Naive thymus-derived CD4-positive, alpha-beta T cell (primary cell): ENCODE data around the gene TRMT61A. TPM values are rescaled to one million over a fixed set of nuclear protein-coding genes. Genes with fewer than 3 reads are reported as not detected.

Experiments used
- ATAC-seq: fragments of 150-1000 bp; cut with Tn5 transposase; 2 replicates; pipeline ENCODE4 v1.10.0; 2021; ENCODE audit warnings: mild to moderate bottlenecking, moderate library complexity
- CTCF ChIA-PET: fragments of 350-600 bp; sonication (Branson Sonifier 250); formaldehyde crosslinking; loops from one replicate; lab custom pipeline; 2021; ENCODE audit warnings: antibody characterized with exemption; lab: Charles Lee
- POLR2A ChIA-PET: fragments of 350-600 bp; sonication (Branson Sonifier 250); formaldehyde crosslinking; loops from one replicate; lab custom pipeline; 2021; ENCODE audit warnings: antibody characterized with exemption, inconsistent platforms; lab: Charles Lee
- DNase-seq, 9 donors: peaks; one replicate each; pipeline versions ENCODE4 v3.0.0 to v3.0.0-alpha.2; 2020 to 2022; ENCODE audit warnings: mixed read lengths in 1 of 9
- H3K27ac ChIP-seq: one replicate; pipeline ENCODE4 v1.7.0; 2013; ENCODE audit warnings: mild to moderate bottlenecking, low read depth, low read length, moderate library complexity
- H3K27me3 ChIP-seq, 2 donors: one replicate each; pipeline ENCODE4 v1.7.0; 2013; ENCODE audit warnings: low read length in 2 of 2, mild to moderate bottlenecking in 2 of 2, moderate library complexity in 2 of 2; ENCODE audit not compliant: control insufficient read depth in 2 of 2, insufficient read depth in 2 of 2
- H3K36me3 ChIP-seq, 3 experiments: 1 replicate in 2 of 3; 2 replicates in 1 of 3; pipeline ENCODE4 v1.7.0; 2013; ENCODE audit warnings: low read length in 3 of 3, mild to moderate bottlenecking in 3 of 3, moderate library complexity in 1 of 3; ENCODE audit not compliant: insufficient read depth in 3 of 3, control insufficient read depth in 2 of 3
- H3K4me1 ChIP-seq, 2 donors: one replicate each; pipeline ENCODE4 v1.7.0; 2013; ENCODE audit warnings: low read length in 2 of 2, mild to moderate bottlenecking in 2 of 2, moderate library complexity in 1 of 2; ENCODE audit not compliant: control insufficient read depth in 2 of 2, insufficient read depth in 2 of 2
- H3K4me3 ChIP-seq: 2 replicates; pipeline ENCODE4 v1.7.0; 2013; ENCODE audit warnings: mild to moderate bottlenecking, low read length
- H3K9me3 ChIP-seq, 3 experiments: 1 replicate in 2 of 3; 2 replicates in 1 of 3; pipeline ENCODE4 v1.7.0; 2013; ENCODE audit warnings: low read length in 3 of 3; ENCODE audit not compliant: control insufficient read depth in 2 of 3
- H3K27ac Mint-ChIP-seq, 9 donors: one replicate each; pipeline ENCODE4 v1.8.0; 2020 to 2022; ENCODE audit warnings: mixed read lengths in 9 of 9, mild to moderate bottlenecking in 8 of 9, moderate library complexity in 5 of 9, inconsistent platforms in 2 of 9
- H3K27me3 Mint-ChIP-seq, 5 donors: one replicate each; pipeline ENCODE4 v1.8.0; 2021 to 2022; ENCODE audit warnings: mixed read lengths in 5 of 5, mild to moderate bottlenecking in 1 of 5
- H3K36me3 Mint-ChIP-seq, 5 donors: one replicate each; pipeline ENCODE4 v1.8.0; 2020 to 2022; ENCODE audit warnings: mixed read lengths in 5 of 5, mild to moderate bottlenecking in 3 of 5, inconsistent platforms in 1 of 5
- H3K4me1 Mint-ChIP-seq, 7 donors: one replicate each; pipeline ENCODE4 v1.8.0; 2020 to 2022; ENCODE audit warnings: mixed read lengths in 7 of 7, mild to moderate bottlenecking in 3 of 7, inconsistent platforms in 1 of 7
- H3K4me3 Mint-ChIP-seq, 10 donors: one replicate each; pipeline ENCODE4 v1.8.0; 2020 to 2022; ENCODE audit warnings: mild to moderate bottlenecking in 10 of 10, mixed read lengths in 10 of 10, moderate library complexity in 6 of 10, inconsistent platforms in 2 of 10
- H3K9me3 Mint-ChIP-seq, 11 donors: one replicate each; pipeline ENCODE4 v1.8.0; 2020 to 2022; ENCODE audit warnings: mixed read lengths in 11 of 11, mild to moderate bottlenecking in 4 of 11, inconsistent platforms in 1 of 11, moderate library complexity in 1 of 11
- intact Hi-C, 2 donors: fragments of 100-400 bp; cut with micrococcal nuclease; formaldehyde crosslinking; loops; one replicate each; pipeline ENCODE4 v1.15.1; 2023
- polyA plus RNA-seq, 2 donors: library from polyadenylated mRNA; unstranded; fragments of 300-500 nt; fragmentation: Illumina TruSeq; gene quantifications; one replicate each; pipeline ENCODE4 v1.2.3, GENCODE V29; 2021
- total RNA-seq, 6 experiments: library from RNA in 5 of 6; stranded (reverse) in 5 of 6; gene quantifications; 1 replicate in 5 of 6; 2 replicates in 1 of 6; pipeline ENCODE4 v1.2.3 and lab custom pipeline; 2021 to 2026

Gene TRMT61A
- total and polyA plus RNA-seq, 7 experiments from 2014 or later, result 6.3 to 15.1 (median 12.2) TPM

DNA sequence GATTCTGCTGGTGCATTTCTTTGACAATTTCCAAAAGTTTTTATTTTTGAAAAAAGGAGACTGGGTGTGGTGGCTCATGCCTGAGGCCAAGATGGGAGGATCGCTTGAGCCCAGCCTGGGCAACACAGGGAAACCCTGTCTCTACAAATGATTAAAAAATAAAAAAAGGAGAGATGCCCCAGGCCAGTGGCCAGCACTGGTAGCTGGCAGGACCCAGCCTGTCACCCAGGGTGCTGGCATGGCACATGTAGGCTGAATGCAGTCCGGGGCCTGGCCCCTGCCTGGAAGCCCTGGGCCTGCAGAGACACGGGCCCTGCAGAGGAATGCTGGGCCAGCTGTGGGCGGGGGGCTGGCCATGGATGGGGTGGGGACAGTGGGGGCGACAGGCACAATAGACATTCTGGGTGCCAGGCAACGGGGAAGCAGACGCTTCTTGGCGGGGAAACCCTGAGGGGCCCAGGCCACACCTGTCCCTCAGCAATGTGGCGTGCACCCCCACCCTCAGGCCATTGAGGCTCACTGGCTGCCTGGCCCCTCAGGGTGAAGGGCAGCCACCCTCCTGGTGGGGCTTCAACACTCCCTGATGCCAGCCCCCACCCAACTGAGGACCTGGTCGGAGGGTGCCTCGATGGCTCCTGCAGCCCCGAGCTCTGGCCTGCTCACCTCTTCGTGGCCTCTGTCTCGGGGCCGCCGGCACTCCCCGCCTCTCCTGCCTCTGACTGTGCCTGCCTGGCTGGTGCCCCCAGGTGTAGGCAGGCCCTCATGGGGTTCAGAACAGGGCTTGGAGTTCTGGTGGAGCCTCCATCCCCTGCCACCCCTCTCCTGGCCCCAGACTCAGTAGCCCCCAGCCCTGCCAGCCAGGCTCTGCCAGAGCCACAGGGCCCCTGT lies 12.1 kb downstream of the TRMT61A start:
- Histone ChIP-seq H3K36me3 (no peaks in the 10 kb centered on the region), H3K9me3 (no peaks in the 10 kb centered on the region), H3K27ac (no peak overlapping the region), H3K27me3 (no peaks in the 10 kb centered on the region), H3K4me1 (no peaks in the 10 kb centered on the region), H3K4me3 (no peak overlapping the region)
- H3K4me3 Mint-ChIP-seq, result no peak overlapping the region
- peak; percentile 3 for ATAC-seq
- ChIA-PET CTCF (no interaction called here), POLR2A (interaction anchor here (0.6 kb wide), 1 partner anchor 14 kb away, joined by 3 read pairs; no protein-coding TSS in a partner anchor)
- no peak for DNase-seq
- peaks cover 0 to 4% (median 0%) of the 10 kb centered on the region in 7 donors for H3K4me1 Mint-ChIP-seq
- no peaks in the 10 kb centered on the region for H3K9me3 Mint-ChIP-seq
- intact Hi-C loops, result no loop called here
- peaks cover 0 to 3% (median 0%) of the 10 kb centered on the region in 5 donors for H3K27me3 Mint-ChIP-seq
- H3K36me3 Mint-ChIP-seq, result no peaks in the 10 kb centered on the region
- no peak overlapping the region for H3K27ac Mint-ChIP-seq

DNA sequence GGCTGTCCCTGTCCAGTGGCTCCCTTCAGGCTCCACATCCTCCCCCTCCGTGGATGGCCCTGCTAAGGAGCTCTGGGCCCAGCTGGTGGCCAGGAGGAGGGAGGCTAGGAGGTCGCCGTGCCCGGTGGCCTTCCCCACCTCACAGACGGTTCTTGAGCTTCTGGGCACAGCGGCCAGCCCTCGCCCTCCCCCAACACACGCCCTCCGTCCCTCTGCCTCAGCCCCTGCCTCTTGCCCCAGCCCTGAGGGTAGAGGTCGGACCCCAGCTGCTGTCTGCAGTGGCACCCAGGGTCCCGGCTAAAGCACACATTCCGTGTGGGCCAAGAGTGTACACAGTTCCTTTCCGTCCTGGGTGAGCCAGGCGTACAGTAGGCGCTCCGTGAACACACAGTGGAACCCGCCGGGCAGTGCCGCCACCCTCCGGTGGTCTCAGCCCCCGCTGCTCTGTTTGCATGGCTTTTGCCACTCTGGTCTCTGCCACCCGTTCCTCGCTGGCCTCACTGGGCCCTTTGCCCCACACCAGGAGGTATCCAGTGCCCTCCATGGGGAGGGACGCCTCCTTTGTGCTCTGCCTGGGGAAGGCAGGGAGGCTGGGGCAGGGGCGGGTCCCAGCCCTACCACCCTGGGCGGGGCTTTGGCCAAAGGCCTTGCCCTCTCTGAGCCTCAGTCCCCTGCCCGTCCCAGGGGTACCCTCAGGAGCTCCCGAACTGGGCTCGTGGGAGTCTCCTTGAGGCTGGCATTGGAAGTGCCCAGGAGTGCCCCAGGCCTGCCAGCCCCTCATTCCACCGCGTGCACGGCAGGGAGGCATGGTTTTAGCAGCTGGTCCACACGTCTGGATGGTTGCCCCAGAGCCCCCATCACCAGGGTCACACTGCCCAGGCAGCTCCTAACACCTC lies 13.0 kb downstream of the TRMT61A start:
- DNase-seq (no peak), ATAC-seq (no peak)
- no peaks in the 10 kb centered on the region for H3K36me3 ChIP-seq
- Mint-ChIP-seq H3K4me3 (no peak overlapping the region), H3K4me1 (peaks cover 0 to 4% (median 0%) of the 10 kb centered on the region in 7 donors), H3K36me3 (no peaks in the 10 kb centered on the region), H3K27me3 (peaks cover 0 to 3% (median 0%) of the 10 kb centered on the region in 5 donors), H3K9me3 (no peaks in the 10 kb centered on the region), H3K27ac (no peak overlapping the region)
- intact Hi-C loops, result no loop called here
- no peaks in the 10 kb centered on the region for H3K9me3 ChIP-seq
- no peak overlapping the region for H3K4me3 ChIP-seq
- H3K4me1 ChIP-seq, result no peaks in the 10 kb centered on the region
- no peaks in the 10 kb centered on the region for H3K27me3 ChIP-seq
- CTCF ChIA-PET, result interaction anchor here (0.9 kb wide), 1 partner anchor 23 kb away, joined by 4 read pairs; no protein-coding TSS in a partner anchor
- no peak overlapping the region for H3K27ac ChIP-seq
- POLR2A ChIA-PET, result no interaction called here

DNA sequence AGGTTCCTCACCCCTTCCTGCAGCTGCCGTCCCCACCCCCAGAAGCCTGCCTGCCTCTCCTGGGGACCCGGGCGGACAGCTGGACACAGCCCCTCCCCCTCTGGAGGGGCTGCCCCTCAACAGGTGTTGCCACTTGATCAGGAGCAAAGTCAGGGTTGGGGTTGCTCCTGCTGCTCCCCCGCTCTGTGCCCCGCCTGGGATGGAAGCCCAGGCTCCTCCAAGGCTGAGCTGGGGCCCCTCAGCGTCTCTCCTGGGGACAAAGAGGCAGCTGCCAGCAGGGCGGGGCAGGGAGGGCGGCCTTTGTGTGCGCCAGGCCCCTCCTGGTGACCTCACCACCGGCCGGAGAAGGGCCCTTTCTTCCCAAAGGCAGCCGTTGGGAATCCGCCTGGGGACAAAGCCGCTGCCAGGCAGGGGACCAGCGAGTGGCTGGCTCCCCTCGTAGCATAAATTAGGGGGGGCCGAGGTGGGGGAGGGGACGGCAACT lies 13.7 kb downstream of the TRMT61A start:
- H3K36me3 ChIP-seq, result no peaks in the 10 kb centered on the region
- no peak overlapping the region for H3K4me3 ChIP-seq
- H3K27ac ChIP-seq, result no peak overlapping the region
- Mint-ChIP-seq H3K9me3 (no peaks in the 10 kb centered on the region), H3K4me3 (no peak overlapping the region), H3K4me1 (peaks cover 0 to 4% (median 0%) of the 10 kb centered on the region in 7 donors), H3K27ac (no peak overlapping the region), H3K36me3 (no peaks in the 10 kb centered on the region), H3K27me3 (peaks cover 0 to 3% (median 0%) of the 10 kb centered on the region in 5 donors)
- DNase-seq (no peak), ATAC-seq (no peak)
- intact Hi-C loops, result no loop called here
- POLR2A ChIA-PET, result no interaction called here
- no peaks in the 10 kb centered on the region for H3K27me3 ChIP-seq
- H3K4me1 ChIP-seq, result no peaks in the 10 kb centered on the region
- CTCF ChIA-PET, result interaction anchor here (0.6 to 0.9 kb wide), 3 partner anchors 24 to 1122 kb away, joined by 3 to 4 read pairs (median 3); no protein-coding TSS in a partner anchor
- no peaks in the 10 kb centered on the region for H3K9me3 ChIP-seq

DNA sequence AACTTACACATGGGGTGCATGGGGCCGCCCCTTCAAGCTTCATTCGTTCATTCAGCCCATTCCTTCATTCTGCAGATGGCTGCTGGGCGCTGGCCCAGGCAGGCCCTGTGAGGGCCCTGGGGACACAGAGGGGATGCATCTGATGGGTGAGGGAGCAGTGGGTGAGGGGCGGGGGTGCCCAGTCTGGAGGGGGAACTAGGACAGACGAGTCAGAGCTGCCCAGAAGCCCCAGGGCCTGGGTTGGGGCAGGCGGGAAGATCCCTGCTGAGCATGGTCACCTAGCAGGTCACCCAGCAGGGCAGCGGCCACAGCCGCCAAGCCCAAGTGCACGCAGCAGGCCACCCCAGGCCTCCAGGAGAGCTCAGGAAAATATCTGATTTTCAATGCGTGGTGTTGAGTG lies 14.1 kb downstream of the TRMT61A start:
- ATAC-seq, result no peak
- H3K9me3 Mint-ChIP-seq, result no peaks in the 10 kb centered on the region
- H3K27ac Mint-ChIP-seq, result no peak overlapping the region
- DNase-seq, result no peak
- H3K27me3 ChIP-seq, result no peaks in the 10 kb centered on the region
- peaks cover 0 to 4% (median 0%) of the 10 kb centered on the region in 7 donors for H3K4me1 Mint-ChIP-seq
- no peaks in the 10 kb centered on the region for H3K9me3 ChIP-seq
- no peaks in the 10 kb centered on the region for H3K36me3 ChIP-seq
- ChIA-PET POLR2A (no interaction called here), CTCF (interaction anchor here (0.6 to 0.9 kb wide), 3 partner anchors 24 to 1123 kb away, joined by 3 to 4 read pairs (median 3); no protein-coding TSS in a partner anchor)
- peaks cover 0 to 3% (median 0%) of the 10 kb centered on the region in 5 donors for H3K27me3 Mint-ChIP-seq
- no peaks in the 10 kb centered on the region for H3K4me1 ChIP-seq
- no peaks in the 10 kb centered on the region for H3K36me3 Mint-ChIP-seq
- H3K27ac ChIP-seq, result no peak overlapping the region
- intact Hi-C loops, result no loop called here
- H3K4me3 Mint-ChIP-seq, result no peak overlapping the region
- no peak overlapping the region for H3K4me3 ChIP-seq

DNA sequence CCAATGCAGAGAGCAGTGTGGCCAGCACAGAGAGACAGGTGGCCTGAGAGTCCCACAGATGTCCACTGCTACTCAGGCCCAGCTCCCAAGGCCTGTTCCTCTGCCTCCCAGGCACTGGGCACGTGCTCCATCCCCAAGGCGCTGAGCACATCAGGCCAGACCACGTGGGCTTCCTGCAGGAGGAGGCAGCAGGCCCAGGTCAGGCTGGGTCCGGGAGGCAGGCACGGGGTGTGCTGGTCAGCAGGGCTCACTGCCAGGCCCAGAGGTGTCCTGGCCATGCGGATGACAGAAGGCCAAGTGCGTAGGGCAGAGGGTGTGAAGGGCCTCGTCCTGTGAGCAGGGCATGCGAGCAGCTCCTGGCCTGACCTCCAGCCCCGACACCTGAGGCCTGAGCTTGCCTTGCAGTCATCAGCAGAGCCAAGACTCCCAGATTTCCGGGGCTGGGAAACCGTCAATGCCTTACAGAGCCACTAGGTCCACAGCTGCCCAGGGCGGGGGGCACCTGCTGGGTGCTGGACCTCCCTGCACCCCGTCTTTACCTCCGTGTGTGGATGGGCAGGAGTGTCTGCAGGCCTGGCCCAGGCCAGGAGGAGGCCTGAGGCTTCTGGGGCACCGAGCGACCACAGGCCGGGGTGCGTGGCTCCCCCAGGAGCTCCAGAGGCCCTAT lies 14.9 kb downstream of the TRMT61A start:
- no peak for DNase-seq
- ChIA-PET POLR2A (no interaction called here), CTCF (no interaction called here)
- Histone ChIP-seq H3K36me3 (no peaks in the 10 kb centered on the region), H3K9me3 (no peaks in the 10 kb centered on the region), H3K27me3 (no peaks in the 10 kb centered on the region), H3K4me1 (no peaks in the 10 kb centered on the region), H3K4me3 (no peak overlapping the region), H3K27ac (no peak overlapping the region)
- H3K4me1 Mint-ChIP-seq, result peaks cover 0 to 4% (median 0%) of the 10 kb centered on the region in 7 donors
- H3K27ac Mint-ChIP-seq, result no peak overlapping the region
- peaks cover 0 to 3% (median 0%) of the 10 kb centered on the region in 5 donors for H3K27me3 Mint-ChIP-seq
- no peak overlapping the region for H3K4me3 Mint-ChIP-seq
- no peaks in the 10 kb centered on the region for H3K36me3 Mint-ChIP-seq
- no peaks in the 10 kb centered on the region for H3K9me3 Mint-ChIP-seq
- ATAC-seq, result no peak
- intact Hi-C loops, result no loop called here
